ENCODE measurements around the gene PARP12.

Gene PARP12

DNA sequence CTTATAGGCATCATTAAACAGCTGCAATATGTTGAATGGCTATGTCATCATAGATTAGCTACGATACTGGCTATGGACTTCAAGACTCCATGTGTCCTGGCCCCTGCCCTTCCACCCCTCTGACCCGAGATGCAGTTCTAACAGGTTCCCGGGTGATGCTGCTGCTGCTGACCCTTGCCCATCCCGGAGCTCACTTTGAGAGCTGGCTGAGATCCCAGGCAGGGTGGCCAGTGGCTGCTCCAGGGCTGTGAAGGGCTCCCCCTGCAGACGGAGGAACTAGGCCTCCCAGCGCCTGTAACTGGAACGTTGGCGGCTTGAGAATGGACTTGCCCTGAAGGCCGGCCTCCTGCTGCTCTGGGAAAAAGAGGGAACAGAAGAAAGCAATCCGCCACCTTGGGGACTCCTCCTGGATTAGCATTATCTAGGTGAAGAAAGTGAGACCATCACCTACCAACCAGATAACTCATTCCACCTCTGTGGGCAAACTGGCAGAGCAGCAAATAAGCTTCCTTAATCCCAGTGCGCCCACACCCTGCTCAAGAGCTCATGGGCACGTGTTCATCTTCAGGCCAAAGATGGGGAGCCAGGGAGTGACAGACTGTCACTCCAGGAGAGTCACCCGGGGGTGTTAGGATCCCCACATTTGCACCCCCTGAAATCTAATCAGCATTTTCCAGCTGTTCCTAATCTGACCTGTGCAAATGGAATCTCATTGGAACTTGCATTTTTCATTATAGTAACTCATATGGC lies 56.8 kb downstream of the PARP12 start:
- DNase-seq (ENCODE audit: extremely low read depth, insufficient read length), result no peak
- no peak overlapping the region for H3K4me3 ChIP-seq (replicated peaks; ENCODE audit: low read depth, low read length)
- TF ChIP-seq, protein P1, sequence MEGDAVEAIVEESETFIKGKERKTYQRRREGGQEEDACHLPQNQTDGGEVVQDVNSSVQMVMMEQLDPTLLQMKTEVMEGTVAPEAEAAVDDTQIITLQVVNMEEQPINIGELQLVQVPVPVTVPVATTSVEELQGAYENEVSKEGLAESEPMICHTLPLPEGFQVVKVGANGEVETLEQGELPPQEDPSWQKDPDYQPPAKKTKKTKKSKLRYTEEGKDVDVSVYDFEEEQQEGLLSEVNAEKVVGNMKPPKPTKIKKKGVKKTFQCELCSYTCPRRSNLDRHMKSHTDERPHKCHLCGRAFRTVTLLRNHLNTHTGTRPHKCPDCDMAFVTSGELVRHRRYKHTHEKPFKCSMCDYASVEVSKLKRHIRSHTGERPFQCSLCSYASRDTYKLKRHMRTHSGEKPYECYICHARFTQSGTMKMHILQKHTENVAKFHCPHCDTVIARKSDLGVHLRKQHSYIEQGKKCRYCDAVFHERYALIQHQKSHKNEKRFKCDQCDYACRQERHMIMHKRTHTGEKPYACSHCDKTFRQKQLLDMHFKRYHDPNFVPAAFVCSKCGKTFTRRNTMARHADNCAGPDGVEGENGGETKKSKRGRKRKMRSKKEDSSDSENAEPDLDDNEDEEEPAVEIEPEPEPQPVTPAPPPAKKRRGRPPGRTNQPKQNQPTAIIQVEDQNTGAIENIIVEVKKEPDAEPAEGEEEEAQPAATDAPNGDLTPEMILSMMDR (IDR thresholded peaks at IDR 0.05; ENCODE audit: insufficient read depth, low read length, poor library complexity, severe bottlenecking), result peak; percentile 35
- H3K27me3 ChIP-seq (replicated peaks; ENCODE audit: control insufficient read depth, insufficient read depth, low read length), result no peaks in the 10 kb centered on the region
- H3K36me3 ChIP-seq (ENCODE audit: control insufficient read depth, insufficient read depth, low read length), result no peaks in the 10 kb centered on the region

DNA sequence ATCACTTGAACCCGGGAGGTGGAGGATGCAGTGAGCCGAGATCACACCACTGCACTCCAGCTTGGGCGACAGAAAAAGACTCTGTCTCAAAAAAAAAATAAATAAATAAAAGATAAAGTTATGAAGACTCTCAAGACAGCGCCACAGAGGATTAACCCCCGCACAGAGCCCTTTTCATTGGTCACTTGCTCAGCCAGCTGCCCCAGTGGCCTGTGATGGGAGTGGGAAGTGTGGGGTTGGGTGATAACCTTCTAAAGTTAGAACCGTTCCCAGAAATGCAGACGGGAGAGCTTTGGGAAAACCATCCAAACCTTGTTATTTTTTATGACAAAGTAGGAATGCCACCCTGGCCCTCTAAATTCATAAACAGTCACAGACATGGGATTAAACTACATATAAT lies 57.4 kb downstream of the PARP12 start:
- no peak for DNase-seq (ENCODE audit: extremely low read depth, insufficient read length)
- Histone ChIP-seq H3K36me3 (ENCODE audit: control insufficient read depth, insufficient read depth, low read length) (no peaks in the 10 kb centered on the region), H3K4me3 (replicated peaks; ENCODE audit: low read depth, low read length) (no peak overlapping the region), H3K27me3 (replicated peaks; ENCODE audit: control insufficient read depth, insufficient read depth, low read length) (no peaks in the 10 kb centered on the region)
- TF ChIP-seq, protein P1 (IDR thresholded peaks at IDR 0.05; ENCODE audit: insufficient read depth, low read length, poor library complexity, severe bottlenecking), result no peak

DNA sequence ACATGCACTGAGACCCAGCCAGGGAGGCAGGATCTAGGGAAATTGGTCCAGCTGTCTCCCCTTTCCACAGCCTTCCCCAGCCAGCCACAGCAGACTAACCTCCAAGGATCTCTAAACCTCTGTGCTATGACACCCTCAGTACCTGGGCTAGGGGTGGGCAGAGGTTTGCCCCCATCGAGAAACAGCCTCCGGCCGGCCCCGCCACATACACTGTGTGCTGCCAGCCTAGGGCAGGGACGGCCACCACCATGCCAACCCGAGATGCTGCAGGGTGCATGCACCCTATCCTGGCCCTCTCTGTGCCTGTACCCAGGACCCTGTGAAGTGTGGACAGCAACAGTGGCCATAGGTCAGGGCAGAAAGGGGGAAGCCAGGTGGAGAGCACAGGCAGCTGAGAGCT lies 58.1 kb downstream of the PARP12 start:
- H3K27me3 ChIP-seq (replicated peaks; ENCODE audit: control insufficient read depth, insufficient read depth, low read length), result no peaks in the 10 kb centered on the region
- H3K36me3 ChIP-seq (ENCODE audit: control insufficient read depth, insufficient read depth, low read length), result no peaks in the 10 kb centered on the region
- DNase-seq (ENCODE audit: extremely low read depth, insufficient read length), result no peak
- TF ChIP-seq, protein P1 (IDR thresholded peaks at IDR 0.05; ENCODE audit: insufficient read depth, low read length, poor library complexity, severe bottlenecking), result no peak
- H3K4me3 ChIP-seq (replicated peaks; ENCODE audit: low read depth, low read length), result no peak overlapping the region

DNA sequence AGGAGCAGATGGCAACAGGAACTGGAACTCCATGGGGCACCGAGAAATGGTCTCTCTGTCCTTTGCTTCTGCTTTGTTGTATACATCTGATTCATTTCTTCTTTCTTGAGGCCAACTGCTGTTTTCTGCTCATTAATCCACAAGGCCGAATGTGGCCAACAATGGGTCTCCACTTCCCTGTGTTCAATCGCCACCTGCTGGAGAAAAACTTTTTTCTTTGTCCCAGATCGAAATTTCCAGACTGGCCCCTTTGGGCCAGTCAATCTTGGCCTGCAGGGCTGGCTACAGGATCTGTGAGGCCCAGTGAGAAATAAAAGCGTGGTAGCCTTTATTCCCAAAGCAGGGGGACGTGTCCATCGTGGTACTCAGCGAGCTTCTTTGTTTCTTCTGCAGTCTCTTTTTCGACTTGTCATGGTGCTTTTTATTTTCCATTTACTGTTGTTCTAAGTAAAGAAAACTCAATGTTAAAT lies 58.8 kb downstream of the PARP12 start:
- DNase-seq (ENCODE audit: extremely low read depth, insufficient read length), result peak; percentile 32
- H3K27me3 ChIP-seq (replicated peaks; ENCODE audit: control insufficient read depth, insufficient read depth, low read length), result no peaks in the 10 kb centered on the region
- TF ChIP-seq, protein P1 (IDR thresholded peaks at IDR 0.05; ENCODE audit: insufficient read depth, low read length, poor library complexity, severe bottlenecking), result peak; percentile 57
- no peaks in the 10 kb centered on the region for H3K36me3 ChIP-seq (ENCODE audit: control insufficient read depth, insufficient read depth, low read length)
- H3K4me3 ChIP-seq (replicated peaks; ENCODE audit: low read depth, low read length), result no peak overlapping the region

DNA sequence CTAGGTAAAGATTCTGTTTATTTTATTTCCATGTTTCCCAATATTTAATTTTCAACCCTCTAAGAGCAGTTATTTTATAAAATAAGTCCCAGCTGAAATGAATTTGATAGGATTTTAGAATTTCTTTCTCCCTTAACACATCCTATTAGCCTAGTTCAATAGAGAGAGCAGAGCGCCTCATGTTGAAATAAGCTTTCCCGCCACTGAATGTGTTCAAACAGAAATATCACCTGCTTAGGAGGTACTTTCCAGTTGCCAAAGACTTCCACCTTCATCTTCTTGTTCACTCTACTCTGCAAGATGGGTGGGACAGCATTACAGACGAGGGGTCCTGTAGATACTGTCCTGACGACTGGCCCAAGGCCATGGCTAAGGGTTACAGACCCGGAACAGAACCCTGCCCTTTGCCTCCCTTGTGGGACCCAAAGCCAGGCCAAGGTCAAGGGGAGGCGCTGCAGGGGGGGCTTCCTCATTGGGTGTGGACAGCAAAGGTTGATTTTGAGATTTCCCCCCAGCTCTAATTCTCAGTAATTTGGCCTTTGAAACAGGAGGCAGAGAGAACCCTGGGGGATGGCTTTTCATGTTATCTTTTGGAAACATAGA lies 62.0 kb downstream of the PARP12 start:
- no peaks in the 10 kb centered on the region for H3K36me3 ChIP-seq (ENCODE audit: control insufficient read depth, insufficient read depth, low read length)
- TF ChIP-seq, protein P1 (IDR thresholded peaks at IDR 0.05; ENCODE audit: insufficient read depth, low read length, poor library complexity, severe bottlenecking), result no peak
- DNase-seq (ENCODE audit: extremely low read depth, insufficient read length), result no peak
- H3K4me3 ChIP-seq (replicated peaks; ENCODE audit: low read depth, low read length), result no peak overlapping the region
- H3K27me3 ChIP-seq (replicated peaks; ENCODE audit: control insufficient read depth, insufficient read depth, low read length), result no peaks in the 10 kb centered on the region
